GM23248 (cell line): ENCODE measurements around the gene UPK3A.

ENCODE experiments used
- EZH2 ChIP-seq: fragments of 200-600 bp; sonication (generic); IDR thresholded peaks from 2 replicates; pipeline ENCODE4 v1.6.1; 2018; ENCODE audit warnings: antibody characterized with exemption, mild to moderate bottlenecking; ENCODE audit not compliant: insufficient read depth, poor library complexity, severe bottlenecking
- EZH2phosphoT487 ChIP-seq: fragments of 200-600 bp; sonication (generic); IDR thresholded peaks from 2 replicates; pipeline ENCODE4 v1.6.1; 2018; ENCODE audit warnings: antibody characterized with exemption, moderate library complexity, mild to moderate bottlenecking, low read depth; ENCODE audit not compliant: insufficient read depth

DNA sequence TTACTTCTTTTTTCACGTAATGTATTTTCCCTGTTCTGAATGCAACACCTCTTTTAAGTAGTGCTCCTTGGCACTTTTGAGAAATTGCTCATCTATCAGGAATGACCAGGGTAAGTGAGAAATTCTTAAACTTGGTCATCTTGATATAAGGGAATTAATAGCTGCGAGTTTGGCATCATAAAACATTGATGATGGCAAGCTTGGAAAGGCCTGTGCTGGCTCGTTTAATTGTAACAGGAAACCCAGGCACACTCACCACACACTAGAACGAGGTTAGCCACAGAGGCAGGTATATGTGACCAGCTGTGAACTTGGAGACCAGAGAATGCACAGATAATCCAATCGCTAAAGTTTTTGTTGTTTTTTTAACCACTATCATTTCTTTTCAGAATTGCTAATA lies 49.3 kb downstream of the UPK3A start:
- TF ChIP-seq EZH2 (no peak), EZH2phosphoT487 (no peak)
